HG03442 (cell line): Measurements from ENCODE around the gene LYPD4.

ENCODE experiments used
- ATAC-seq: cut with Tn5 transposase; IDR thresholded peaks from one replicate; pipeline ENCODE4 v1.9.1; 2021; ENCODE audit warnings: mild to moderate bottlenecking, moderate library complexity; ENCODE audit not compliant: unreplicated experiment

Gene LYPD4

GRCh38 chr19:41853344-41853743 is 8.9 kb upstream of the LYPD4 start:
- no peak for ATAC-seq

DNA sequence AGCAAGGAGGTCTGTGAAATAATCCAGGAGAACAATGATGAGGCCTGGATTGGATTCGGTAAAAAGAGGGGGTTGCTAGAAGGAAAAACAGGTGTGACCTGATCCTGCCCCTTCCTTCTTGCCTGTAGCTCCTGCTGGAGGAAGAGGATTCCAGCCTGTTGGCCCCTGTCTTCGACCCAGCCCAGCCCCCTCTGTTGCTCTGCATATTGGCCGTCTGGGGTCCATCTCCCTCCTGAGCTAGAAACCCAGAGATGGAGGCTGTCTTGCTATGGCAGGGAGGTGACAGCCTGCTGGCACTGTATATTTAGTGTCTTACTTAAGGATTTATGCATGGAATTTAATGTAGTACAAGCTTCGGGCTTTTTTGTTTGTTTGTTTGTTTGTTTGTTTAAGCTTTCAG is 7.0 kb upstream of the LYPD4 start:
- no peak for ATAC-seq

DNA sequence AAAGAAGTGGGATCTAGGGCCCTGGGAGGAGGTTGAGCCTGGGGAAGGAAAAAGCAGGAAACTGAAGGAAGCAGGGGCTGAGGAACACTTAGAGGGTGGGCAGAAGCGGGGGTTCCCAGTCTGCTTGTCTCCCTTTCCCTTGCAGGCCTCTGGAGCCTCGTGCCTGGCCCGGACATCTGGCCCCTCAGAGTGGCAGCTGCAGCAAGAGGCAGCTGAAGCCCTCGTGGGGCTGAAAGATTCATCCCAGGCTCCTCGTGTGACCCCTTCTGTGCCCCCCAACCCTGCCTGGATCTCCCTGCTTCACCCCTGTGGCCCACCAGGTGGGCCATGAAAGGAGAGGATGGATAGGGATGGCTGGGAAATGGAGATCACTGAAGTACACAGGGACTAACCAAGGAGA is 5.9 kb upstream of the LYPD4 start:
- ATAC-seq: no peak

GRCh38 chr19:41849067-41849466 is 4.6 kb upstream of the LYPD4 start:
- no peak for ATAC-seq

DNA sequence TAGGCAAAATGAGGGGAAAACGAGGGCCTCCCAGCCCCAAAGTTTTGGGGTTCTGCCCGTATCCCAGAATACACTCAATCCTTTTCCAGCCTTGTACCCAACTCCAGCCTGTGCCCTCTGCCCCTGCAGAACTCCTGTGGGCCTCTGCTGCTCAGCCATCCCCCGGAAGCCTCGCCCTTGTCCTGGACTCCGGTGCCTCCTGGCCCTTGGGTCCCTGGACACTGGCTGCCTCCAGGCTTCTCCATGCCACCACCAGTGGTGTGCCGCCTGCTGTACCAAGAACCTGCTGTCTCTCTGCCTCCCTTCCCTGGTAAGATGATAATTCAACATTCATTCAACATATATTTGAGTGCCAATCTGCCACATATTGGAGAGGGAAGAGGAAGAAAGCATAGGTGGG is 4.2 kb upstream of the LYPD4 start:
- no peak for ATAC-seq

DNA sequence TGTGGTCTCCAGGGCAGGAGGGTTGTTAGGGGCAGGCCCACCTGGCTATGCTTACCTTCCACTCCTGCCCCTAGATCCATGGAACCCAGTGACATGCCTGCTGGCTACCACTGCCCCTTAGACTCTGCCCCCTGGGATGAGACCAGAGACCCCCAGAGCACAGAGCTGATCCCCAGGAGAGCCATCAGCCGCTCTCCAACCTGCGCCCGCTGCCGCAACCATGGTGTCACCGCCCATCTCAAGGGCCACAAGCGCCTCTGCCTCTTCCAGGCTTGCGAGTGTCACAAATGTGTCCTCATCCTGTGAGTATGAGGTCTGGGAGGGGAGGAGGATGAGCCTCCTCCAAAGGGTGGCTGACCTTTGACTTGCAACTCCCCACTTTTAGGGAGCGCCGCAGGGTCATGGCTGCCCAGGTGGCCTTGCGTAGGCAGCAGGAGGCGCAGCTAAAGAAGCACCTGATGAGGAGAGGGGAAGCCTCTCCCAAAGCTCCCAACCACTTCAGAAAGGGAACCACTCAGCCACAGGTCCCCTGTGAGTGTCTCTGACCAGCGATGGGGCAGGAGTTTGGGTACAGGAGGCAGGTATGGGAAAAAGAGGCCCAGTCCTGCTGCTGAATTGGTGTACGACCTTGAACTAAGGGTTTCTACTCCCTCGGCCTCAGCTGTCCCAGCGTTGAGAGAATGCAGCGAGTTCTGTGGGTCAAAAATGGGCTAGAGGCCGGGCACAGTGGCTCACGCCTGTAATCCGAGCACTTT is 3.0 kb upstream of the LYPD4 start:
- no peak for ATAC-seq

GRCh38 chr19:41845051-41845590 is 638 bp upstream of the LYPD4 start:
- ATAC-seq: no peak

GRCh38 chr19:41845001-41845050 is 343 bp upstream of the LYPD4 start, which contains the start of gene DMRTC2:
Gene DMRTC2, plus strand, starts transcription at chr19:41845042. Its CDS starts 2,387 bp downstream, at chr19:41847429.
- ATAC-seq: no peak

DNA sequence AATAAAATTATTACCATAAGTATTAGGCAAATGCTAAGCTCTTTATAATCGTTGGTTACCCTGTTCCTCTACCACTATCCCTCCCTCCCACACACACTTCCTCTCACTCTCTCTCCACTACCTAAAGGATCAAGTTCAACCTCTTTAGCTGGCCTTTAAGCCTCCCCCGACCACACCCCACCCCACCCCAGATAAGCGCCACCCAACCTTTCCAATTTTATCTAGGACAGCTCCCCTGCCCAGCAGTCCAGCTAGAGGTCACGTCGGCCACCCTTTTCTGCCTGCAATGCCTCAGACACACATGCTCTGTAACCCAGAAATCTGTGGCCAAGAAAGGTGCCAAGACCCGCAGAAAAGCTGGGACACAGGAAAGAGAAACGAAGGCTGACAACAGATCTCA is 1.1 kb downstream of the LYPD4 start:
- ATAC-seq: no peak

GRCh38 chr19:41839211-41839610 is 5.3 kb downstream of the LYPD4 start:
- no peak for ATAC-seq

GRCh38 chr19:41837981-41838708 is 6.3 kb downstream of the LYPD4 start:
- ATAC-seq: no peak

- ATAC-seq: no peak
Observed at GRCh38 chr19:41821003-41821735, 23.3 kb downstream of the LYPD4 start.

- ATAC-seq: no peak
Observed at GRCh38 chr19:41816761-41817160, 27.7 kb downstream of the LYPD4 start.

- ATAC-seq: no peak
Observed at GRCh38 chr19:41815301-41815700, 29.2 kb downstream of the LYPD4 start.

GRCh38 chr19:41813911-41814310 is 30.6 kb downstream of the LYPD4 start:
- no peak for ATAC-seq

- ATAC-seq: no peak
Observed at GRCh38 chr19:41811981-41812380, 32.5 kb downstream of the LYPD4 start.

- no peak for ATAC-seq
Observed at GRCh38 chr19:41811036-41811435, 33.4 kb downstream of the LYPD4 start.

GRCh38 chr19:41810301-41810700 is 34.2 kb downstream of the LYPD4 start:
- no peak for ATAC-seq

GRCh38 chr19:41808663-41809566 is 35.6 kb downstream of the LYPD4 start:
- no peak for ATAC-seq

DNA sequence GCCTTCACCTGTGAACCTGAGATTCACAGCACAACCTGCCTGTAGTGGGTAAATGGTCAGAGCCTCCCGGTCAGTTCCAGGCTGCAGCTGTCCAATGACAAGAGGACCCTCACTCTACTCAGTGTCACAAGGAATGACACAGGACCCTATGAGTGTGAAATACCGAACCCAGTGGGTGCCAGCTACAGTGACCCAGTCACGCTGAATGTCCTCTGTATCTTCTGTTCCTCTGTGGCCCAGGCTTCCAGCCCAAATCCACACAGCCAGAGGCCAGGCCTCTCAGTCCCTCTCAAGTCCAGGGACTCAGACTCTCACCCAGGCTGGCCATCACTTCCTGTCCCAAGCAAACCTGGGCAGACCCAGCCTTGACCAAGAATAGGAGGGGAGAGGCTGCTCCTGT is 37.3 kb downstream of the LYPD4 start:
- no peak for ATAC-seq

- no peak for ATAC-seq
Observed at GRCh38 chr19:41804336-41804735, 40.1 kb downstream of the LYPD4 start.
